CD4-positive, alpha-beta T cell (primary cell): ENCODE measurements around the gene ZNF761. TPM values are rescaled to one million over a fixed set of nuclear protein-coding genes. Genes with fewer than 3 reads are reported as not detected.
"Not testable (repeated sequence)": the region's sequence is repeated elsewhere in the genome, so short reads cannot be mapped to it uniquely, and the experiment has no call there.

Source experiments
- ATAC-seq: fragments of 200-7000 bp; cut with Tn5 transposase; one replicate; pipeline ENCODE4 v1.10.0; 2022; ENCODE audit warnings: mild to moderate bottlenecking; ENCODE audit not compliant: poor library complexity
- CTCF ChIA-PET: fragments of 350-600 bp; sonication (Branson Sonifier 250); formaldehyde crosslinking; loops from one replicate; lab custom pipeline; 2021; ENCODE audit warnings: antibody characterized with exemption, inconsistent platforms; lab: Charles Lee
- POLR2A ChIA-PET: fragments of 350-600 bp; sonication (Branson Sonifier 250); formaldehyde crosslinking; loops from one replicate; lab custom pipeline; 2021; ENCODE audit warnings: antibody characterized with exemption, inconsistent platforms; lab: Charles Lee
- DNase-seq, 14 experiments: peaks; one replicate each; pipeline ENCODE4 v3.0.0-alpha.2; 2013 to 2020; ENCODE audit warnings: mixed read lengths in 2 of 14
- H3K27ac ChIP-seq, 2 donors: one replicate each; pipeline versions ENCODE4 v1.5.1 to v1.7.0; 2013; ENCODE audit warnings: low read length in 2 of 2, low read depth in 1 of 2, mild to moderate bottlenecking in 1 of 2
- H3K27me3 ChIP-seq, 2 experiments: 1 replicate in 1 of 2; 2 replicates in 1 of 2; pipeline versions ENCODE4 v1.6.1 to v1.7.0; 2013; ENCODE audit warnings: low read length in 2 of 2, control low read depth in 1 of 2, mild to moderate bottlenecking in 1 of 2, moderate library complexity in 1 of 2; ENCODE audit not compliant: insufficient read depth in 2 of 2, control insufficient read depth in 1 of 2
- H3K36me3 ChIP-seq: one replicate; pipeline ENCODE4 v1.6.1; 2013; ENCODE audit warnings: low read length, control low read depth; ENCODE audit not compliant: insufficient read depth
- H3K4me1 ChIP-seq: one replicate; pipeline ENCODE4 v1.6.1; 2013; ENCODE audit warnings: low read length, control low read depth; ENCODE audit not compliant: insufficient read depth
- H3K4me3 ChIP-seq: one replicate; pipeline ENCODE4 v1.5.1; 2013; ENCODE audit warnings: mild to moderate bottlenecking, low read length, moderate library complexity
- H3K9me3 ChIP-seq, 2 experiments: 1 replicate in 1 of 2; 2 replicates in 1 of 2; pipeline versions ENCODE4 v1.6.1 to v1.7.0; 2013; ENCODE audit warnings: low read length in 2 of 2, mild to moderate bottlenecking in 2 of 2, control low read depth in 1 of 2, moderate library complexity in 1 of 2; ENCODE audit not compliant: control insufficient read depth in 1 of 2, insufficient read depth in 1 of 2
- H3K27ac Mint-ChIP-seq: one replicate; pipeline ENCODE4 v1.8.0; 2020; ENCODE audit warnings: mixed read lengths
- H3K27me3 Mint-ChIP-seq: one replicate; pipeline ENCODE4 v1.8.0; 2021; ENCODE audit warnings: mixed read lengths
- H3K36me3 Mint-ChIP-seq: one replicate; pipeline ENCODE4 v1.8.0; 2021; ENCODE audit warnings: low read depth, mixed read lengths
- H3K4me1 Mint-ChIP-seq: one replicate; pipeline ENCODE4 v1.8.0; 2021; ENCODE audit warnings: low read depth, mixed read lengths
- H3K4me3 Mint-ChIP-seq: one replicate; pipeline ENCODE4 v1.8.0; 2020; ENCODE audit warnings: mild to moderate bottlenecking, mixed read lengths
- H3K9me3 Mint-ChIP-seq: one replicate; pipeline ENCODE4 v1.8.0; 2020; ENCODE audit warnings: mixed read lengths
- intact Hi-C, 2 experiments: fragments of 100-400 bp; cut with DNase I in 1 of 2; cut with micrococcal nuclease in 1 of 2; formaldehyde crosslinking; loops; one replicate each; pipeline versions ENCODE4 v1.15.1 to v1.9.0; 2023 to 2025; cut with DNase I, micrococcal nuclease
- total RNA-seq, 174 experiments: library from RNA in 2 of 174; stranded (reverse) in 2 of 174; gene quantifications; one replicate each; pipeline ENCODE4 v1.2.3 and lab custom pipeline; 2021 to 2026
- TF ChIP-seq, protein P1 (sequence below): fragments of 200-600 bp; IDR thresholded peaks from one replicate; pipeline ENCODE4 v1.8.0; 2022; ENCODE audit warnings: antibody characterized with exemption, mild to moderate bottlenecking

The ZNF761 gene
- total RNA-seq, 2 experiments from 2014 or later, result 4.5 to 5.6 TPM

GRCh38 chr19:53394974-53395839 lies 36.6 kb upstream of the ZNF761 start, which contains the start of gene ZNF765:
ZNF765 (plus strand) TSS chr19:53395149; CDS start chr19:53398016, 2,867 bp downstream.
- TF ChIP-seq, protein P1, sequence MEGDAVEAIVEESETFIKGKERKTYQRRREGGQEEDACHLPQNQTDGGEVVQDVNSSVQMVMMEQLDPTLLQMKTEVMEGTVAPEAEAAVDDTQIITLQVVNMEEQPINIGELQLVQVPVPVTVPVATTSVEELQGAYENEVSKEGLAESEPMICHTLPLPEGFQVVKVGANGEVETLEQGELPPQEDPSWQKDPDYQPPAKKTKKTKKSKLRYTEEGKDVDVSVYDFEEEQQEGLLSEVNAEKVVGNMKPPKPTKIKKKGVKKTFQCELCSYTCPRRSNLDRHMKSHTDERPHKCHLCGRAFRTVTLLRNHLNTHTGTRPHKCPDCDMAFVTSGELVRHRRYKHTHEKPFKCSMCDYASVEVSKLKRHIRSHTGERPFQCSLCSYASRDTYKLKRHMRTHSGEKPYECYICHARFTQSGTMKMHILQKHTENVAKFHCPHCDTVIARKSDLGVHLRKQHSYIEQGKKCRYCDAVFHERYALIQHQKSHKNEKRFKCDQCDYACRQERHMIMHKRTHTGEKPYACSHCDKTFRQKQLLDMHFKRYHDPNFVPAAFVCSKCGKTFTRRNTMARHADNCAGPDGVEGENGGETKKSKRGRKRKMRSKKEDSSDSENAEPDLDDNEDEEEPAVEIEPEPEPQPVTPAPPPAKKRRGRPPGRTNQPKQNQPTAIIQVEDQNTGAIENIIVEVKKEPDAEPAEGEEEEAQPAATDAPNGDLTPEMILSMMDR, result peak; percentile 56
- POLR2A ChIA-PET, result interaction anchor here (0.6 to 1.0 kb wide), 3 partner anchors 27 to 125 kb away, joined by 3 to 4 read pairs (median 3); no protein-coding TSS in a partner anchor
- intact Hi-C loops, result loop anchor here (1.0 to 10.0 kb wide), 8 partner anchors 30 to 290 kb away; partner anchors contain the start of genes ZNF525 (in 2 of the 2), ZNF761 (in 2 of the 2), ZNF160 (in 1 of the 2) and ZNF665 (in 1 of the 2)

GRCh38 chr19:53395840-53396524 lies 35.8 kb upstream of the ZNF761 start:
- H3K27ac ChIP-seq, result peak overlapping the region; percentile 35 to 65
- H3K9me3 ChIP-seq, result peaks cover 0 to 26% of the 10 kb centered on the region in 2 experiments
- CTCF ChIA-PET, result interaction anchor here (1.2 to 1.6 kb wide), 2 partner anchors 29 to 201 kb away, joined by 4 to 5 read pairs; no protein-coding TSS in a partner anchor
- ATAC-seq, POLR2A ChIA-PET, DNase-seq, H3K9me3 Mint-ChIP-seq, H3K27me3 ChIP-seq, H3K27me3 Mint-ChIP-seq: not testable (repeated sequence)
- Mint-ChIP-seq H3K4me3 (peak overlapping the region; percentile 93), H3K4me1 (peaks cover 35% of the 10 kb centered on the region), H3K36me3 (peaks cover 67% of the 10 kb centered on the region), H3K27ac (peak overlapping the region; percentile 93)
- intact Hi-C loops, result loop anchor here (1.0 to 10.0 kb wide), 8 partner anchors 31 to 291 kb away; partner anchors contain the start of genes ZNF525 (in 2 of the 2), ZNF761 (in 2 of the 2), ZNF160 (in 1 of the 2) and ZNF665 (in 1 of the 2)
- peaks cover 30% of the 10 kb centered on the region for H3K36me3 ChIP-seq
- H3K4me3 ChIP-seq, result peak overlapping the region; percentile 77
- H3K4me1 ChIP-seq, result peaks cover 13% of the 10 kb centered on the region

More at GRCh38 chr19:53394974-53395839, 36.6 kb upstream of the ZNF761 start, which contains the start of gene ZNF765:
- H3K4me1 ChIP-seq, result peaks cover 13% of the 10 kb centered on the region
- DNase-seq, result peak; percentile 93 to 99 (median 96)
- H3K27me3 ChIP-seq, result no peaks in the 10 kb centered on the region
- peaks cover 33% of the 10 kb centered on the region for H3K4me1 Mint-ChIP-seq
- H3K4me3 ChIP-seq, result peak within 1 kb of the TSS; percentile 77
- H3K9me3 Mint-ChIP-seq, result no peaks in the 10 kb centered on the region
- H3K4me3 Mint-ChIP-seq, result peak within 1 kb of the TSS; percentile 93
- ATAC-seq, result peak; percentile 97
- CTCF ChIA-PET, result interaction anchor here (1.2 to 1.6 kb wide), 2 partner anchors 30 to 200 kb away, joined by 4 to 5 read pairs; no protein-coding TSS in a partner anchor
- H3K27ac ChIP-seq, result peak within 1 kb of the TSS; percentile 35 to 65
- peak within 1 kb of the TSS; percentile 93 for H3K27ac Mint-ChIP-seq
- peaks cover 7 to 26% of the 10 kb centered on the region in 2 experiments for H3K9me3 ChIP-seq
- peaks cover 67% of the 10 kb centered on the region for H3K36me3 Mint-ChIP-seq
- no peaks in the 10 kb centered on the region for H3K27me3 Mint-ChIP-seq
- peaks cover 22% of the 10 kb centered on the region for H3K36me3 ChIP-seq

DNA sequence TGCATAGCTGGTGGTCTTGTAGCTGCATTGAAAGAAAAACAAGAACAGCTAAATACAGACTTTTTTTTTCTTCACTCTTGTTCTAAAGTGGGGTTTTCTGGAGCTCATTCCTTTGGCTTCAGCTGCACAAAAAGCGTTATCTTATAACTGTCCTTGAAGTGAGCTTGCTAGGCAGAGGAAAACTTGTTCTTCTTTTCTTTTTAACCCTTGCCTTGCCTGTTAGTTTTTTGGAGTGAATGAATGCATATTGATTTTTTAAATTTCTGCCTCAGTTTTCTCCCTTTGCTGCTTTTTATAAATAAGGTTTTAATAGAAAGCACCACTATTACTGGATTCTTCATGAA lies 35.3 kb upstream of the ZNF761 start:
- ChIA-PET POLR2A (no interaction called here), CTCF (interaction anchor here (1.2 to 1.6 kb wide), 2 partner anchors 28 to 201 kb away, joined by 4 to 5 read pairs; no protein-coding TSS in a partner anchor)
- intact Hi-C loops, result loop anchor here in 1 of 2 experiments (5.0 to 10.0 kb wide), 3 partner anchors 36 to 292 kb away; partner anchors contain the start of genes ZNF160, ZNF665 and ZNF761
- Mint-ChIP-seq H3K27me3 (no peaks in the 10 kb centered on the region), H3K27ac (peak overlapping the region; percentile 93), H3K4me3 (peak overlapping the region; percentile 93), H3K9me3 (no peaks in the 10 kb centered on the region), H3K36me3 (peaks cover 71% of the 10 kb centered on the region), H3K4me1 (peaks cover 35% of the 10 kb centered on the region)
- H3K4me1 ChIP-seq, result peaks cover 13% of the 10 kb centered on the region
- H3K36me3 ChIP-seq, result peaks cover 32% of the 10 kb centered on the region
- no peak for ATAC-seq
- H3K27me3 ChIP-seq, result no peaks in the 10 kb centered on the region
- TF ChIP-seq, protein P1, result no peak
- H3K4me3 ChIP-seq, result no peak overlapping the region
- peaks cover 1 to 26% of the 10 kb centered on the region in 2 experiments for H3K9me3 ChIP-seq
- no peak for DNase-seq
- H3K27ac ChIP-seq, result no peak overlapping the region

DNA sequence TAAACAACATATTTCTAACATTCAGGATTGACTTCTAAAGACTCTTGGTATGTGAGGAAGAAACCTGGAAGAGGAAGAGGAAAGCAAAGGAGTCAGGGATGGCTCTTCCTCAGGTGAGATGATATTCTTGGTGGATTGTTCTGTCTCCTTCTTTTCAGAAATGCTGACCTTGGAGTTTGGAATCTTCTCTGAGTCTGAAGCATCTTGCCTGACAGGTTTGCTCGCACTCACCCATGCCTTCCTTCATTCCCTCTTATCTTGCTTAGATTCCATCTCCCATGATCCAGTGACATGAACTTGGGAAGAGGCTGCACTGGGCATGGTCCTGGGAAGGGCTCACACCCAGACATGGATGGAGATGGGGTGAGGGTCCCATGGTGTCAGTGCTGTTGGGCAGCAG lies 33.9 kb upstream of the ZNF761 start:
- H3K27ac ChIP-seq, H3K27me3 Mint-ChIP-seq, DNase-seq, CTCF ChIA-PET, H3K4me3 Mint-ChIP-seq, H3K4me3 ChIP-seq, H3K27ac Mint-ChIP-seq, H3K9me3 Mint-ChIP-seq, POLR2A ChIA-PET, ATAC-seq, H3K27me3 ChIP-seq: not testable (repeated sequence)
- peaks cover 35% of the 10 kb centered on the region for H3K4me1 Mint-ChIP-seq
- peaks cover 86% of the 10 kb centered on the region for H3K36me3 Mint-ChIP-seq
- H3K4me1 ChIP-seq, result peaks cover 13% of the 10 kb centered on the region
- peaks cover 12 to 27% of the 10 kb centered on the region in 2 experiments for H3K9me3 ChIP-seq
- H3K36me3 ChIP-seq, result peaks cover 45% of the 10 kb centered on the region
- intact Hi-C loops, result loop anchor here in 1 of 2 experiments (5.0 to 10.0 kb wide), 3 partner anchors 34 to 293 kb away; partner anchors contain the start of genes ZNF160, ZNF665 and ZNF761
